IMR-90 (cell line): ENCODE results near the gene TCOF1. TPM values are rescaled to one million over a fixed set of nuclear protein-coding genes. Genes with fewer than 3 reads are reported as not detected.

Experiments
- ATAC-seq: fragments of 200-7000 bp; cut with Tn5 transposase; 2 replicates; pipeline ENCODE4 v1.9.1; 2020; ENCODE audit warnings: low read depth, mild to moderate bottlenecking, moderate library complexity
- BruUV-seq: library from RNA; stranded (reverse); fragments of 400-500 nt; replicated peaks from 2 replicates; lab custom pipeline; 2021; lab: Mats Ljungman, UMichigan
- CTCF ChIA-PET: fragments of 300-600 bp; formaldehyde crosslinking; extraction: SDS; loops from one replicate; lab custom pipeline; 2021; ENCODE audit warnings: antibody characterized with exemption; lab: Yijun Ruan, JAX
- POLR2A ChIA-PET: fragments of 300-600 bp; sonication (Branson Sonifier 250); formaldehyde crosslinking; loops from one replicate; lab custom pipeline; 2022; ENCODE audit warnings: antibody characterized with exemption; ENCODE audit not compliant: unreplicated experiment; lab: Charles Lee
- DNase-seq: peaks from one replicate; pipeline ENCODE4 v3.0.0; 2013
- H2AFZ ChIP-seq: replicated peaks from 2 replicates; pipeline ENCODE3; 2013; ENCODE audit warnings: low read length, mild to moderate bottlenecking; ENCODE audit not compliant: poor library complexity
- H2AK5ac ChIP-seq: 2 replicates; pipeline ENCODE4 v1.6.1; 2013; ENCODE audit warnings: low read depth, low read length, inconsistent platforms
- H2AK9ac ChIP-seq: replicated peaks from 2 replicates; pipeline ENCODE3; 2013; ENCODE audit warnings: mild to moderate bottlenecking, low read depth, low read length, moderate library complexity; ENCODE audit not compliant: poor library complexity
- H2BK120ac ChIP-seq: 2 replicates; pipeline ENCODE4 v1.6.1; 2013; ENCODE audit warnings: low read depth, low read length, inconsistent platforms
- H2BK15ac ChIP-seq: 3 replicates; pipeline ENCODE4 v1.6.1; 2013; ENCODE audit warnings: low read depth, low read length, inconsistent platforms
- H2BK20ac ChIP-seq: 2 replicates; pipeline ENCODE4 v1.6.1; 2013; ENCODE audit warnings: low read depth, mild to moderate bottlenecking, inconsistent platforms, low read length, moderate library complexity
- H2BK5ac ChIP-seq: 2 replicates; pipeline ENCODE4 v1.6.1; 2013; ENCODE audit warnings: mild to moderate bottlenecking, low read depth, low read length, inconsistent platforms; ENCODE audit not compliant: poor library complexity, severe bottlenecking
- H3K14ac ChIP-seq: replicated peaks from 2 replicates; pipeline ENCODE4 v1.6.1; 2013; ENCODE audit warnings: low read depth, low read length, inconsistent platforms
- H3K18ac ChIP-seq: 2 replicates; pipeline ENCODE4 v1.6.1; 2013; ENCODE audit warnings: low read depth, low read length, control low read depth
- H3K23ac ChIP-seq: 2 replicates; pipeline ENCODE4 v1.6.1; 2013; ENCODE audit warnings: low read depth, low read length, inconsistent platforms
- H3K27ac ChIP-seq: 2 replicates; pipeline ENCODE4 v1.5.1; 2013; ENCODE audit warnings: mild to moderate bottlenecking, control low read depth, low read length; ENCODE audit not compliant: insufficient read depth
- H3K27me3 ChIP-seq: 2 replicates; pipeline ENCODE4 v1.6.1; 2013; ENCODE audit warnings: low read length; ENCODE audit not compliant: control insufficient read depth, insufficient read depth
- H3K36me3 ChIP-seq: 2 replicates; pipeline ENCODE4 v1.6.1; 2013; ENCODE audit warnings: low read length, mixed read lengths; ENCODE audit not compliant: control insufficient read depth, insufficient read depth
- H3K4ac ChIP-seq: 2 replicates; pipeline ENCODE4 v1.6.1; 2013; ENCODE audit warnings: low read depth, low read length, inconsistent platforms
- H3K4me1 ChIP-seq: 2 replicates; pipeline ENCODE4 v1.6.1; 2013; ENCODE audit warnings: low read length, mixed read lengths; ENCODE audit not compliant: control insufficient read depth, insufficient read depth
- H3K4me2 ChIP-seq: 2 replicates; pipeline ENCODE4 v1.6.1; 2013; ENCODE audit warnings: low read depth, mild to moderate bottlenecking, control low read depth, low read length, moderate library complexity
- H3K4me3 ChIP-seq: 2 replicates; pipeline ENCODE4 v1.5.1; 2013; ENCODE audit warnings: low read depth, mild to moderate bottlenecking, control low read depth, low read length, moderate library complexity; ENCODE audit not compliant: insufficient read depth
- H3K56ac ChIP-seq: 2 replicates; pipeline ENCODE4 v1.6.1; 2013; ENCODE audit warnings: low read length, inconsistent platforms; ENCODE audit not compliant: insufficient read depth; ENCODE audit errors: extremely low read depth
- H3K79me1 ChIP-seq, 2 experiments: 2 replicates each; pipeline ENCODE4 v1.6.1; 2013; ENCODE audit warnings: low read length in 2 of 2, inconsistent platforms in 1 of 2, low read depth in 1 of 2
- H3K9ac ChIP-seq: 2 replicates; pipeline ENCODE4 v1.6.1; 2013; ENCODE audit warnings: low read depth, low read length, control low read depth
- H3K9me1 ChIP-seq: 2 replicates; pipeline ENCODE4 v1.6.1; 2013; ENCODE audit warnings: low read length, inconsistent platforms; ENCODE audit not compliant: insufficient read depth
- H3K9me3 ChIP-seq: 2 replicates; pipeline ENCODE4 v1.6.1; 2013; ENCODE audit warnings: low read length; ENCODE audit not compliant: control insufficient read depth, insufficient read depth
- H4K20me1 ChIP-seq: 2 replicates; pipeline ENCODE4 v1.6.1; 2013; ENCODE audit warnings: low read length, inconsistent platforms; ENCODE audit not compliant: insufficient read depth
- H4K5ac ChIP-seq: 2 replicates; pipeline ENCODE4 v1.6.1; 2013; ENCODE audit warnings: mild to moderate bottlenecking, low read depth, low read length, control low read depth
- H4K8ac ChIP-seq, 2 experiments: 2 replicates each; pipeline ENCODE4 v1.6.1; 2013; ENCODE audit warnings: low read depth in 2 of 2, low read length in 2 of 2, control low read depth in 1 of 2, inconsistent platforms in 1 of 2
- H4K91ac ChIP-seq: 2 replicates; pipeline ENCODE4 v1.6.1; 2013; ENCODE audit warnings: low read depth, low read length, inconsistent platforms; ENCODE audit not compliant: insufficient read depth
- BHLHE40 ChIP-seq: fragments of 150-350 bp; IDR thresholded peaks from 2 replicates; pipeline ENCODE4 v1.6.1; 2016; ENCODE audit warnings: mild to moderate bottlenecking, low read depth, low read length
- CEBPB ChIP-seq: IDR thresholded peaks from 2 replicates; pipeline ENCODE4 v1.6.1; 2012; ENCODE audit warnings: low read depth, low read length, improper control_type of control experiment
- CHD1 ChIP-seq: IDR thresholded peaks from 2 replicates; pipeline ENCODE4 v1.6.1; 2012; ENCODE audit warnings: low read depth, low read length, improper control_type of control experiment
- CTCF ChIP-seq: conservative IDR thresholded peaks from 2 replicates; pipeline ENCODE4 v1.5.1; 2012; ENCODE audit warnings: mild to moderate bottlenecking, low read depth, low read length, improper control_type of control experiment
- FOS ChIP-seq: fragments of 150-350 bp; IDR thresholded peaks from 2 replicates; pipeline ENCODE4 v1.6.1; 2016; ENCODE audit warnings: low read depth, low read length
- MAFK ChIP-seq: IDR thresholded peaks from 2 replicates; pipeline ENCODE4 v1.6.1; 2012; ENCODE audit warnings: low read depth, low read length, improper control_type of control experiment
- MAZ ChIP-seq: IDR thresholded peaks from 2 replicates; pipeline ENCODE4 v1.6.1; 2012; ENCODE audit warnings: low read depth, mild to moderate bottlenecking, low read length, improper control_type of control experiment, moderate library complexity, borderline replicate concordance
- MXI1 ChIP-seq: IDR thresholded peaks from 2 replicates; pipeline ENCODE4 v1.6.1; 2012; ENCODE audit warnings: low read depth, mild to moderate bottlenecking, low read length, moderate library complexity, borderline replicate concordance
- POLR2A ChIP-seq: IDR thresholded peaks from 2 replicates; pipeline ENCODE4 v1.6.1; 2012; ENCODE audit warnings: mild to moderate bottlenecking, low read depth, low read length
- RCOR1 ChIP-seq: IDR thresholded peaks from 2 replicates; pipeline ENCODE4 v1.6.1; 2012; ENCODE audit warnings: mild to moderate bottlenecking, low read length, improper control_type of control experiment; ENCODE audit not compliant: insufficient replicate concordance
- SMC3 ChIP-seq: fragments of 150-350 bp; IDR thresholded peaks from 2 replicates; pipeline ENCODE4 v1.6.1; 2016; ENCODE audit warnings: low read depth, mild to moderate bottlenecking, antibody characterized with exemption, low read length, moderate library complexity
- USF2 ChIP-seq: fragments of 150-350 bp; IDR thresholded peaks from 2 replicates; pipeline ENCODE4 v1.6.1; 2017; ENCODE audit warnings: mild to moderate bottlenecking, antibody characterized with exemption, low read length, low read depth
- WGBS, 2 experiments: methylation state at CpG; one replicate each; pipeline versions ENCODE4 v1.1.5 to v1.1.7; 2013; ENCODE audit warnings: missing lambda C conversion rate in 2 of 2; ENCODE audit not compliant: insufficient read length in 1 of 2; ENCODE audit errors: extremely low coverage in 2 of 2; 5-methylcytosine and 5-hydroxymethylcytosine counted together
- dilution Hi-C: fragments of 300-500 bp; cut with HindIII; formaldehyde crosslinking; loops from one replicate; pipeline ENCODE4 v1.14.3; 2018; ENCODE audit warnings: low sequenced_read_pairs; ENCODE audit not compliant: unreplicated experiment
- in situ Hi-C: fragments of 300-500 bp; cut with MboI; formaldehyde crosslinking; loops from 3 replicates; pipeline ENCODE4 v1.14.3; 2019; ENCODE audit warnings: low sequenced_read_pairs, inconsistent platforms, mixed read lengths
- intact Hi-C: fragments of 100-400 bp; cut with micrococcal nuclease; formaldehyde crosslinking; loops from 2 replicates; pipeline ENCODE4 v1.10.0; 2022
- polyA plus RNA-seq, 3 experiments: library from polyadenylated mRNA; depleted of rRNA; stranded (reverse); fragments of >200 nt; gene quantifications; 2 replicates each; pipeline ENCODE4 v1.2.3, GENCODE V29; 2012; ENCODE audit warnings: low replicate concordance in 1 of 3
- total RNA-seq: library from RNA; depleted of rRNA; stranded (reverse); fragments of >200 nt; gene quantifications from 2 replicates; pipeline ENCODE4 v1.2.3, GENCODE V29; 2012

Gene TCOF1
- total and polyA plus RNA-seq, 2 of the 4 experiments (the other 2 are of a cell fraction): 18.2 to 19.7 TPM

DNA sequence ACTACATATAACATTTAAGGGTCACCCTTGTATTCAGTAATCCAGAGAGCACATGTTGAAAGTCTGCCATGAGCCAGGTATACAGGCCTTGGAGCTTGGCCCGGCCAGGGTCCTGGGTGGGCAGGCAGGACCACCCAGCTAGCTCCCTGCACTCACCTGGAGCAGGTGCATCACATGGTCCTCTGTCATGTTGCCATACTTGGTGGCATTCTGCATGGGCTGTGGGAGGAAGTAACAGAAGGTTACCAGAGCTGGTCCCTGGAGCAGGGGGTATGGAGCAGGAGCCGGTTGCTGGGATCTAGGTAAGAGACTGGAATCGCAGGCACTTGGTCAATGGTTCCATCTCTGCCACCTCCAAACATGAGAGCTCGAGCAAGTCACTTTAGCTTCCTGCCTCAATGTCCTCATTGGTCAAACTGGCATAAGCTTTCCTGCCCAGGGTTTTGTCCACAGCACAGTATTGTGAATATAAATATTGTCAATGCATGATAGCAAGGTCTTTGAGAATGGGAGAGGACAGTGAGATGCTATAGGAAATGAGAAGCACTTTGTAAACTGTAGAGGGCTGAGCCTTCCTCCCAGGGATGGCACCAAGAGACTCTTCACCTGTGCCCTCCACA lies 48.7 kb downstream of the TCOF1 start (continued):
- TF ChIP-seq CTCF: no peak

GRCh38 chr5:150406723-150407095 lies 49.2 kb downstream of the TCOF1 start:
- Histone ChIP-seq H2BK5ac (no peak overlapping the region), H3K27me3 (no peaks in the 10 kb centered on the region), H3K4me3 (no peak overlapping the region), H4K91ac (no peak overlapping the region), H3K23ac (no peak overlapping the region), H3K79me1 (no peaks in the 10 kb centered on the region), H4K5ac (no peak overlapping the region), H4K20me1 (no peaks in the 10 kb centered on the region), H3K9ac (no peak overlapping the region), H3K36me3 (peaks cover 4% of the 10 kb centered on the region; the same call in 1 of the 2 replicates), H3K14ac (no peak overlapping the region), H2BK20ac (no peak overlapping the region), H2AK9ac (no peak overlapping the region), H2AFZ (no peak overlapping the region), H3K4ac (no peak overlapping the region), H3K9me3 (no peaks in the 10 kb centered on the region), H3K18ac (no peak overlapping the region), H4K8ac (no peak overlapping the region), H3K9me1 (peaks cover 14% of the 10 kb centered on the region), H2BK15ac (no peak overlapping the region), H3K27ac (no peak overlapping the region), H3K56ac (no peak overlapping the region), H2BK120ac (no peak overlapping the region), H3K4me2 (no peak overlapping the region), H2AK5ac (no peak overlapping the region), H3K4me1 (no peaks in the 10 kb centered on the region)
- in situ Hi-C loops (no loop called here), dilution Hi-C loops (no loop called here), intact Hi-C loops (no loop called here)
- CTCF ChIA-PET: no interaction called here
- POLR2A ChIA-PET: no interaction called here
- DNase-seq: no peak
- BruUV-seq: no TSS peak
- WGBS, 2 experiments: 72% methylated on average over 6 of the region's 10 CpGs; no CpG with 5 or more reads in 1 of the 2 experiments
- ATAC-seq: no peak
- TF ChIP-seq CTCF (no peak), RCOR1 (no peak), BHLHE40 (no peak), POLR2A (no peak), SMC3 (no peak), FOS (no peak), MAZ (no peak), MXI1 (no peak), USF2 (no peak), CEBPB (no peak), MAFK (no peak), CHD1 (no peak)
